ENCODE results near the gene KMT5B. TPM values are rescaled to one million over a fixed set of nuclear protein-coding genes. Genes with fewer than 3 reads are reported as not detected.

Gene KMT5B
- total RNA-seq, 2 experiments from 2014 or later: 14.4 to 14.7 TPM

GRCh38 chr11:68130121-68130520 lies 83.0 kb downstream of the KMT5B start:
- CTCF ChIA-PET: no interaction called here
- POLR2A ChIA-PET: no interaction called here

GRCh38 chr11:68128682-68129327 lies 84.3 kb downstream of the KMT5B start:
- CTCF ChIA-PET: no interaction called here
- POLR2A ChIA-PET: no interaction called here

GRCh38 chr11:68127714-68128681 lies 85.1 kb downstream of the KMT5B start:
- ChIA-PET CTCF (no interaction called here), POLR2A (no interaction called here)

GRCh38 chr11:68125164-68125563 lies 87.9 kb downstream of the KMT5B start:
- CTCF ChIA-PET: no interaction called here
- POLR2A ChIA-PET: no interaction called here

- CTCF ChIA-PET: no interaction called here
- POLR2A ChIA-PET: no interaction called here
Measured at GRCh38 chr11:68122936-68123539, 90.1 kb downstream of the KMT5B start.

GRCh38 chr11:68121067-68121899 lies 91.8 kb downstream of the KMT5B start, which contains the start of gene CHKA:
CHKA (minus strand) TSS chr11:68121388; CDS start chr11:68121177, 211 bp downstream.
- ChIA-PET POLR2A (interaction anchor here (0.5 to 0.6 kb wide), 2 partner anchors 37 to 215 kb away, joined by 3 read pairs; no protein-coding TSS in a partner anchor), CTCF (no interaction called here)

- CTCF ChIA-PET: no interaction called here
Measured at GRCh38 chr11:68120273-68121066, 92.6 kb downstream of the KMT5B start.

GRCh38 chr11:68118706-68119448 lies 94.2 kb downstream of the KMT5B start:
- ChIA-PET CTCF (interaction anchor here (1.0 kb wide), 1 partner anchor 11 kb away, joined by 3 read pairs; no protein-coding TSS in a partner anchor), POLR2A (interaction anchor here (1.3 kb wide), 1 partner anchor 121 kb away, joined by 3 read pairs; no protein-coding TSS in a partner anchor)

More at GRCh38 chr11:68120273-68121066, 92.6 kb downstream of the KMT5B start:
- POLR2A ChIA-PET: interaction anchor here (0.5 to 0.6 kb wide), 2 partner anchors 38 to 216 kb away, joined by 3 read pairs; no protein-coding TSS in a partner anchor

GRCh38 chr11:68117853-68118470 lies 95.1 kb downstream of the KMT5B start:
- CTCF ChIA-PET: interaction anchor here (1.0 kb wide), 1 partner anchor 10 kb away, joined by 3 read pairs; no protein-coding TSS in a partner anchor
- POLR2A ChIA-PET: interaction anchor here (1.3 kb wide), 1 partner anchor 120 kb away, joined by 3 read pairs; no protein-coding TSS in a partner anchor

- CTCF ChIA-PET: no interaction called here
- POLR2A ChIA-PET: no interaction called here
Measured at GRCh38 chr11:68116974-68117373, 96.1 kb downstream of the KMT5B start.

GRCh38 chr11:68116126-68116525 lies 97.0 kb downstream of the KMT5B start:
- CTCF ChIA-PET: no interaction called here
- POLR2A ChIA-PET: no interaction called here

- POLR2A ChIA-PET: no interaction called here
- CTCF ChIA-PET: interaction anchor here (0.6 kb wide), 1 partner anchor 21 kb away, joined by 3 read pairs; no protein-coding TSS in a partner anchor
Measured at GRCh38 chr11:68115285-68115684, 97.8 kb downstream of the KMT5B start.

- POLR2A ChIA-PET: no interaction called here
- CTCF ChIA-PET: no interaction called here
Measured at GRCh38 chr11:68113986-68114385, 99.1 kb downstream of the KMT5B start.

- CTCF ChIA-PET: interaction anchor here (1.1 kb wide), 1 partner anchor 11 kb away, joined by 3 read pairs; no protein-coding TSS in a partner anchor
- POLR2A ChIA-PET: no interaction called here
Measured at GRCh38 chr11:68107689-68108088, 105.4 kb downstream of the KMT5B start.

GRCh38 chr11:68106165-68106940 lies 106.7 kb downstream of the KMT5B start:
- CTCF ChIA-PET: no interaction called here
- POLR2A ChIA-PET: no interaction called here
